ENCODE measurements around the gene KIF7.

KIF7 gene

GRCh38 chr15:89648106-89649012, 6.9 kb downstream of the KIF7 start:
- no peak for DNase-seq (ENCODE audit: low read depth in 4 of 4, low spot score in 1 of 4)

- peak; percentile 27 to 54 (median 43) for DNase-seq (ENCODE audit: low read depth in 4 of 4, low spot score in 1 of 4)
Measured at GRCh38 chr15:89647191-89647851, 7.9 kb downstream of the KIF7 start.

- DNase-seq (ENCODE audit: low read depth in 4 of 4, low spot score in 1 of 4), result no peak
Measured at GRCh38 chr15:89646416-89647141, 8.7 kb downstream of the KIF7 start.

GRCh38 chr15:89645680-89646079, 9.6 kb downstream of the KIF7 start:
- no peak for DNase-seq (ENCODE audit: low read depth in 4 of 4, low spot score in 1 of 4)

GRCh38 chr15:89642106-89642505, 13.2 kb downstream of the KIF7 start:
- no peak for DNase-seq (ENCODE audit: low read depth in 4 of 4, low spot score in 1 of 4)

GRCh38 chr15:89641053-89641452, 14.2 kb downstream of the KIF7 start:
- no peak for DNase-seq (ENCODE audit: low read depth in 4 of 4, low spot score in 1 of 4)

- DNase-seq (ENCODE audit: low read depth in 4 of 4, low spot score in 1 of 4), result no peak
Measured at GRCh38 chr15:89640245-89640644, 15.0 kb downstream of the KIF7 start.

GRCh38 chr15:89633585-89633984, 21.7 kb downstream of the KIF7 start:
- DNase-seq (ENCODE audit: low read depth in 4 of 4, low spot score in 1 of 4), result no peak

- no peak for DNase-seq (ENCODE audit: low read depth in 4 of 4, low spot score in 1 of 4)
Measured at GRCh38 chr15:89632563-89633430, 22.5 kb downstream of the KIF7 start.

GRCh38 chr15:89631902-89632264, 23.4 kb downstream of the KIF7 start:
- no peak for DNase-seq (ENCODE audit: low read depth in 4 of 4, low spot score in 1 of 4)

- no peak for DNase-seq (ENCODE audit: low read depth in 4 of 4, low spot score in 1 of 4)
Measured at GRCh38 chr15:89630974-89631901, 24.0 kb downstream of the KIF7 start.

GRCh38 chr15:89630260-89630659, 25.0 kb downstream of the KIF7 start:
- no peak for DNase-seq (ENCODE audit: low read depth in 4 of 4, low spot score in 1 of 4)

GRCh38 chr15:89629829-89630228, 25.4 kb downstream of the KIF7 start:
- no peak for DNase-seq (ENCODE audit: low read depth in 4 of 4, low spot score in 1 of 4)

- DNase-seq (ENCODE audit: low read depth in 4 of 4, low spot score in 1 of 4), result no peak
Measured at GRCh38 chr15:89628806-89629715, 26.2 kb downstream of the KIF7 start.

GRCh38 chr15:89628301-89628700, 27.0 kb downstream of the KIF7 start:
- no peak for DNase-seq (ENCODE audit: low read depth in 4 of 4, low spot score in 1 of 4)

- no peak for DNase-seq (ENCODE audit: low read depth in 4 of 4, low spot score in 1 of 4)
Measured at GRCh38 chr15:89627256-89627970, 27.9 kb downstream of the KIF7 start.

- DNase-seq (ENCODE audit: low read depth in 4 of 4, low spot score in 1 of 4), result no peak
Measured at GRCh38 chr15:89625716-89626115, 29.6 kb downstream of the KIF7 start.

- DNase-seq (ENCODE audit: low read depth in 4 of 4, low spot score in 1 of 4), result no peak
Measured at GRCh38 chr15:89623165-89623564, 32.1 kb downstream of the KIF7 start.

All from stimulated activated CD4-positive, alpha-beta T cell treated with anti-CD3 and anti-CD28 coated beads, Interleukin-1b, Interleukin-23, amount 100 ng/mL, for 24 hours (primary cell).